Measurements from ENCODE around the gene TMPRSS11D. TPM values are rescaled to one million over a fixed set of nuclear protein-coding genes. Genes with fewer than 3 reads are reported as not detected.

Gene TMPRSS11D
- total RNA-seq, 1 experiment from 2014 or later = not detected

- DNase-seq (ENCODE audit: low read depth, low spot score) (peak; percentile 7), ATAC-seq (no peak)
- no TSS peak for BruUV-seq (replicated peaks)
- ChIA-PET CTCF (no interaction called here), RAD21 (ENCODE audit: low non-redundant PET in 1 of 2, low total read pairs in 2 of 2, uncharacterized antibody in 2 of 2, unreplicated experiment in 2 of 2) (no interaction called here), POLR2A (interaction anchor here (0.6 kb wide), 1 partner anchor 50 kb away, joined by 3 read pairs; no protein-coding TSS in a partner anchor)
- no peaks in the 10 kb centered on the region for H3K27me3 ChIP-seq (ENCODE audit: insufficient read depth, low read length)
- H3K4me1 ChIP-seq (ENCODE audit: control insufficient read depth in 1 of 2, insufficient read depth in 2 of 2, low read length in 2 of 2) = peaks cover 0 to 19% of the 10 kb centered on the region in 2 experiments; a peak in 2 of 4 replicates
- no peak overlapping the region for H3K27ac ChIP-seq (ENCODE audit: low read depth, low read length)
- no peaks in the 10 kb centered on the region for H3K9me2 ChIP-seq (ENCODE audit: insufficient read depth)
- H3K36me3 ChIP-seq (ENCODE audit: control insufficient read depth in 1 of 2, insufficient read depth in 2 of 2, low read length in 2 of 2) = no peaks in the 10 kb centered on the region
- TF ChIP-seq POLR2A (IDR thresholded peaks at IDR 0.05; ENCODE audit: borderline replicate concordance, extremely low read depth, insufficient read depth, insufficient read length) (no peak), FOSL1 (IDR thresholded peaks at IDR 0.05; ENCODE audit: low read depth) (peak; percentile 32; the same call in 1 of the 2 replicates)
- peak overlapping the region; percentile 40; the same call in 1 of the 2 replicates for H3K4me2 ChIP-seq (ENCODE audit: low read length)
- H3K9ac ChIP-seq (ENCODE audit: low read length) = no peak overlapping the region
- no peaks in the 10 kb centered on the region for H3K79me2 ChIP-seq (ENCODE audit: insufficient read depth, low read length)
- intact Hi-C loops (cut with micrococcal nuclease) = no loop called here
- peak overlapping the region; percentile 71 for H2AFZ ChIP-seq (ENCODE audit: low read depth, low read length, poor library complexity, severe bottlenecking)
- H3K9me3 ChIP-seq (ENCODE audit: control insufficient read depth in 1 of 2, insufficient read depth in 1 of 2, low read depth in 1 of 2, low read length in 2 of 2) = no peaks in the 10 kb centered on the region
- H4K20me1 ChIP-seq (ENCODE audit: insufficient read depth) = no peaks in the 10 kb centered on the region
- H3K4me3 ChIP-seq (replicated peaks in 1 of 2; ENCODE audit: low read depth in 1 of 2, low read length in 2 of 2) = no peak overlapping the region
Measured at GRCh38 chr4:67928546-67928945, 44.7 kb upstream of the TMPRSS11D start.

GRCh38 chr4:67927251-67927650, 43.4 kb upstream of the TMPRSS11D start:
- RAD21 ChIA-PET (ENCODE audit: low non-redundant PET in 1 of 2, low total read pairs in 2 of 2, uncharacterized antibody in 2 of 2, unreplicated experiment in 2 of 2) = no interaction called here
- no peak for ATAC-seq
- no peak for TF ChIP-seq ATF3 (IDR thresholded peaks at IDR 0.05)
- TF ChIP-seq JUND (IDR thresholded peaks at IDR 0.05) = no peak
- TF ChIP-seq ZNF274 (IDR thresholded peaks at IDR 0.05; ENCODE audit: low read depth, low read length) = no peak
- no peak for TF ChIP-seq EZH2phosphoT487 (IDR thresholded peaks at IDR 0.05; ENCODE audit: borderline replicate concordance)
- no peak for TF ChIP-seq EGR1 (IDR thresholded peaks at IDR 0.05; ENCODE audit: low read depth)
- no peak for TF ChIP-seq CEBPB (IDR thresholded peaks at IDR 0.05; ENCODE audit: low read depth)
- no peak for TF ChIP-seq SP1 (IDR thresholded peaks at IDR 0.05; ENCODE audit: low read depth)
- TF ChIP-seq SRF (IDR thresholded peaks at IDR 0.05; ENCODE audit: low read depth) = no peak
- TF ChIP-seq MAX (IDR thresholded peaks at IDR 0.05) = no peak
- TF ChIP-seq POLR2AphosphoS5 (IDR thresholded peaks at IDR 0.05; ENCODE audit: low read depth, low read length) = no peak
- TF ChIP-seq CTCF (IDR thresholded peaks at IDR 0.05 in 2 of 3, conservative IDR thresholded peaks at IDR 0.05 in 1 of 3; ENCODE audit: borderline replicate concordance in 1 of 3, insufficient read depth in 1 of 3, low read depth in 2 of 3, low read length in 2 of 3) = no peak
- no peak for TF ChIP-seq YY1 (IDR thresholded peaks at IDR 0.05; ENCODE audit: extremely low read depth, insufficient replicate concordance, low read depth, low read length)
- no peak for TF ChIP-seq CBX3 (IDR thresholded peaks at IDR 0.05; ENCODE audit: low read depth)
- no peak for TF ChIP-seq SIN3A (IDR thresholded peaks at IDR 0.05; ENCODE audit: low read depth)
- TF ChIP-seq ZFX (IDR thresholded peaks at IDR 0.05) = no peak
- no peak for TF ChIP-seq EZH2 (IDR thresholded peaks at IDR 0.05)

More at GRCh38 chr4:67927251-67927650, 43.4 kb upstream of the TMPRSS11D start:
- BruUV-seq (replicated peaks) = no TSS peak
- POLR2A ChIA-PET = no interaction called here
- Histone ChIP-seq H3K4me3 (replicated peaks in 1 of 2; ENCODE audit: low read depth in 1 of 2, low read length in 2 of 2) (no peak overlapping the region), H3K9me2 (ENCODE audit: insufficient read depth) (no peaks in the 10 kb centered on the region), H3K9me3 (ENCODE audit: control insufficient read depth in 1 of 2, insufficient read depth in 1 of 2, low read depth in 1 of 2, low read length in 2 of 2) (no peaks in the 10 kb centered on the region), H3K79me2 (ENCODE audit: insufficient read depth, low read length) (no peaks in the 10 kb centered on the region), H3K27me3 (ENCODE audit: insufficient read depth, low read length) (no peaks in the 10 kb centered on the region), H3K27ac (ENCODE audit: low read depth, low read length) (no peak overlapping the region), H3K9ac (ENCODE audit: low read length) (no peak overlapping the region), H4K20me1 (ENCODE audit: insufficient read depth) (no peaks in the 10 kb centered on the region), H3K4me2 (ENCODE audit: low read length) (no peak overlapping the region), H2AFZ (ENCODE audit: low read depth, low read length, poor library complexity, severe bottlenecking) (no peak overlapping the region), H3K36me3 (ENCODE audit: control insufficient read depth in 1 of 2, insufficient read depth in 2 of 2, low read length in 2 of 2) (no peaks in the 10 kb centered on the region), H3K4me1 (ENCODE audit: control insufficient read depth in 1 of 2, insufficient read depth in 2 of 2, low read length in 2 of 2) (peaks cover 0 to 19% of the 10 kb centered on the region in 2 experiments; a peak in 2 of 4 replicates)
- intact Hi-C loops (cut with micrococcal nuclease) = no loop called here
- CTCF ChIA-PET = no interaction called here
- no peak for DNase-seq (ENCODE audit: low read depth, low spot score)
